HEK293 (cell line): ENCODE data around the gene TMEM259.

Experiments
- ZFHX2 ChIP-seq: fragments of 450-650 bp; formaldehyde crosslinking; conservative IDR thresholded peaks from 2 replicates; pipeline ENCODE4 v1.5.1; 2016; ENCODE audit warnings: missing biosample characterization, missing genetic modification characterization
- ZNF350 ChIP-seq: fragments of 450-650 bp; formaldehyde crosslinking; IDR thresholded peaks from 2 replicates; pipeline ENCODE4 v1.5.0; 2017; ENCODE audit warnings: missing biosample characterization, mild to moderate bottlenecking, missing genetic modification characterization
- ZNF791 ChIP-seq: fragments of 450-650 bp; formaldehyde crosslinking; IDR thresholded peaks from 2 replicates; pipeline ENCODE4 v1.5.1; 2016; ENCODE audit warnings: missing biosample characterization, missing genetic modification characterization
- TF ChIP-seq, protein P1 (sequence below): fragments of 450-650 bp; formaldehyde crosslinking; IDR thresholded peaks from 2 replicates; pipeline ENCODE4 v1.5.1; 2016; ENCODE audit warnings: missing biosample characterization, missing genetic modification characterization
- TF ChIP-seq, protein P2 (sequence below): fragments of 450-650 bp; formaldehyde crosslinking; optimal IDR thresholded peaks from 2 replicates; pipeline ENCODE3; 2016; ENCODE audit warnings: missing biosample characterization, mild to moderate bottlenecking, missing genetic modification characterization

DNA sequence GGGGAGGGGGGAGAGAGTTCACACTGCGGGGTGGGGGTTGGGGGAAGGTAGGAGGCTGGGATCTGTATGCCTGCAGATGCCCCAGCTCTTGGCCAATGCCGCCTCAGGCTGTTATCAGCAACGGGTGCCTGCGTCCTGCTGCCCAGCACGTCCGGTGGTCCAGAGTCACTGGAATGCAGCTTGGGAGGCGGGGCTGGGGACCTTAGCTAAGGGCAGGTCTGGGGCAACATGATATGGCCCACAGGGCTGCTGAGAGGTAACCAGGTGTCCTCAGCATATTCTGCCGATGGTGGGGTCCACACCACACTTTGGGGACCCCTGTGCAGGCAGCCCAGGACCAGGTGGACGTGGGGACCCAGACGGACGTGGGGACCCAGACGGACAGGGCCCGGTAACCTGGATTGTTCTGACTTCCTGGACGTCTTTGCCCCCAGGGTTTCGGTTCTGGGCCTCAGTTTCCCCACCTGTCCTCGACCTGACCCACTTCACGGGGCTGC is 45.4 kb upstream of the TMEM259 start:
- TF ChIP-seq ZFHX2 (tag by site-specific recombination), result no peak
- TF ChIP-seq ZNF350, result no peak
- TF ChIP-seq, protein P1, sequence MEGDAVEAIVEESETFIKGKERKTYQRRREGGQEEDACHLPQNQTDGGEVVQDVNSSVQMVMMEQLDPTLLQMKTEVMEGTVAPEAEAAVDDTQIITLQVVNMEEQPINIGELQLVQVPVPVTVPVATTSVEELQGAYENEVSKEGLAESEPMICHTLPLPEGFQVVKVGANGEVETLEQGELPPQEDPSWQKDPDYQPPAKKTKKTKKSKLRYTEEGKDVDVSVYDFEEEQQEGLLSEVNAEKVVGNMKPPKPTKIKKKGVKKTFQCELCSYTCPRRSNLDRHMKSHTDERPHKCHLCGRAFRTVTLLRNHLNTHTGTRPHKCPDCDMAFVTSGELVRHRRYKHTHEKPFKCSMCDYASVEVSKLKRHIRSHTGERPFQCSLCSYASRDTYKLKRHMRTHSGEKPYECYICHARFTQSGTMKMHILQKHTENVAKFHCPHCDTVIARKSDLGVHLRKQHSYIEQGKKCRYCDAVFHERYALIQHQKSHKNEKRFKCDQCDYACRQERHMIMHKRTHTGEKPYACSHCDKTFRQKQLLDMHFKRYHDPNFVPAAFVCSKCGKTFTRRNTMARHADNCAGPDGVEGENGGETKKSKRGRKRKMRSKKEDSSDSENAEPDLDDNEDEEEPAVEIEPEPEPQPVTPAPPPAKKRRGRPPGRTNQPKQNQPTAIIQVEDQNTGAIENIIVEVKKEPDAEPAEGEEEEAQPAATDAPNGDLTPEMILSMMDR (tag by site-specific recombination), result no peak
- no peak for TF ChIP-seq ZNF791 (tag by site-specific recombination)
- TF ChIP-seq, protein P2, sequence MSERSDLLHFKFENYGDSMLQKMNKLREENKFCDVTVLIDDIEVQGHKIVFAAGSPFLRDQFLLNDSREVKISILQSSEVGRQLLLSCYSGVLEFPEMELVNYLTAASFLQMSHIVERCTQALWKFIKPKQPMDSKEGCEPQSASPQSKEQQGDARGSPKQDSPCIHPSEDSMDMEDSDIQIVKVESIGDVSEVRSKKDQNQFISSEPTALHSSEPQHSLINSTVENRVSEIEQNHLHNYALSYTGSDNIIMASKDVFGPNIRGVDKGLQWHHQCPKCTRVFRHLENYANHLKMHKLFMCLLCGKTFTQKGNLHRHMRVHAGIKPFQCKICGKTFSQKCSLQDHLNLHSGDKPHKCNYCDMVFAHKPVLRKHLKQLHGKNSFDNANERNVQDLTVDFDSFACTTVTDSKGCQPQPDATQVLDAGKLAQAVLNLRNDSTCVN (tag by site-specific recombination), result no peak
